Right lobe of liver (tissue), 6 donors: ENCODE data around the gene GUK1. TPM values are rescaled to one million over a fixed set of nuclear protein-coding genes. Genes with fewer than 3 reads are reported as not detected.

Experiments used
- ATAC-seq, 4 donors: fragments of 200-7000 bp; cut with Tn5 transposase; one replicate each; pipeline ENCODE4 v1.9.1; 2020; ENCODE audit warnings: mild to moderate bottlenecking in 4 of 4, moderate library complexity in 4 of 4
- DNase-seq, 3 donors: peaks; one replicate each; pipeline ENCODE4 v3.0.0-alpha.2; 2020
- H3K27ac ChIP-seq, 3 donors: fragments of 200-600 bp; one replicate each; pipeline ENCODE4 v1.8.0; 2022
- H3K27me3 ChIP-seq, 2 donors: fragments of 200-600 bp; one replicate each; pipeline ENCODE4 v1.8.0; 2022
- H3K36me3 ChIP-seq, 4 donors: fragments of 200-600 bp; sonication (generic) in 1 of 4; one replicate each; pipeline versions ENCODE4 v1.5.1 to v1.8.0; 2017 to 2022; ENCODE audit warnings: control low read depth in 1 of 4
- H3K4me1 ChIP-seq, 4 donors: fragments of 200-600 bp; sonication (generic) in 1 of 4; one replicate each; pipeline versions ENCODE4 v1.5.1 to v1.8.0; 2017 to 2022; ENCODE audit warnings: control low read depth in 1 of 4
- H3K4me3 ChIP-seq, 3 donors: fragments of 200-600 bp; one replicate each; pipeline ENCODE4 v1.8.0; 2022
- H3K9me3 ChIP-seq, 4 donors: fragments of 200-600 bp; sonication (generic) in 1 of 4; one replicate each; pipeline versions ENCODE4 v1.5.1 to v1.8.0; 2017 to 2022; ENCODE audit warnings: control low read depth in 1 of 4
- POLR2A ChIP-seq: fragments of 450-650 bp; IDR thresholded peaks from one replicate; pipeline ENCODE4 v1.6.1; 2017; ENCODE audit warnings: antibody characterized with exemption, mild to moderate bottlenecking
- WGBS: methylation state at CpG from one replicate; pipeline ENCODE4 v1.1.6; 2018; ENCODE audit warnings: low coverage, low lambda C conversion rate; ENCODE audit not compliant: insufficient coverage; ENCODE audit errors: missing lambda C conversion rate; 5-methylcytosine and 5-hydroxymethylcytosine counted together
- intact Hi-C, 2 donors: fragments of 100-400 bp; cut with DNase I; formaldehyde crosslinking; loops; one replicate each; pipeline versions ENCODE4 v1.11.2 to v1.14.1; 2022
- total RNA-seq, 6 experiments: library from RNA; depleted of rRNA in 2 of 6; stranded (reverse); fragments of >200 nt in 2 of 6; fragmentation: NEBNext Ultra II Directional in 3 of 6; extraction: Animal tissue kit (Norgen Biotek cat#: 25700) in 3 of 6; gene quantifications; one replicate each; pipeline versions ENCODE4 v1.1.0 to v1.2.4, GENCODE V29; 2016 to 2023
- TF ChIP-seq, protein P1 (sequence below), 4 donors: fragments of 200-600 bp in 3 of 4; fragments of 450-650 bp in 1 of 4; IDR thresholded peaks; one replicate each; pipeline versions ENCODE4 v1.5.1 to v1.8.0; 2016 to 2022; ENCODE audit warnings: antibody characterized with exemption in 4 of 4, mild to moderate bottlenecking in 2 of 4
- donor health status: DM: no; HTN: yes; CAD: no.
- donor health status: DM: no; HTN: no; CAD: no.
- donor health status: DM: no; HTN: no; CAD: no.
- donor health status: DM: no; HTN: yes; CAD: no.
- donor health status: DM: no; HTN: yes; CAD: no.

Gene GUK1
- total RNA-seq, 6 experiments from 2014 or later, result 78.0 to 235 (median 108) TPM

DNA sequence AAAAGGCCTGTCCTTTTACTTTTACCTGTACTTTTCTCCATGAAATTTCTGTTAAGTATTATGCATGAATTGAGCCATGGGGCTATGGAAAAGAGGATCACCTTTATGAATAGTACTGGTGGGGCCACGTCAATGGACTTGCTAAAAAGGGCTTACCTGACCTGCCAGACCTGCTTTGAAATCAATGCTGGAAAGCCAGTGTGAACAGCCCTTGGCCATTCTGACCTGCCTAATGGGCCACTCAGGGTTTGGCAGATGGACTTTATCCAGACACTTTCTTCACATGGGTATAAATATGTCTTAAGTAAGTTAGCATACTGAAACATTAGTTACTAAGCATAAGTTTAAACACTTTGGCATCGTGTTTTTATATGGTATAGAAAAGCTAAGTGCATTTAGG, 8.3 kb upstream of the GUK1 start:
- intact Hi-C loops, result no loop called here
- H3K27ac ChIP-seq, result no peak overlapping the region
- 80% methylated on average over 2 of the region's 2 CpGs for WGBS
- H3K4me3 ChIP-seq, result no peak overlapping the region
- no peak for TF ChIP-seq POLR2A
- TF ChIP-seq, protein P1, sequence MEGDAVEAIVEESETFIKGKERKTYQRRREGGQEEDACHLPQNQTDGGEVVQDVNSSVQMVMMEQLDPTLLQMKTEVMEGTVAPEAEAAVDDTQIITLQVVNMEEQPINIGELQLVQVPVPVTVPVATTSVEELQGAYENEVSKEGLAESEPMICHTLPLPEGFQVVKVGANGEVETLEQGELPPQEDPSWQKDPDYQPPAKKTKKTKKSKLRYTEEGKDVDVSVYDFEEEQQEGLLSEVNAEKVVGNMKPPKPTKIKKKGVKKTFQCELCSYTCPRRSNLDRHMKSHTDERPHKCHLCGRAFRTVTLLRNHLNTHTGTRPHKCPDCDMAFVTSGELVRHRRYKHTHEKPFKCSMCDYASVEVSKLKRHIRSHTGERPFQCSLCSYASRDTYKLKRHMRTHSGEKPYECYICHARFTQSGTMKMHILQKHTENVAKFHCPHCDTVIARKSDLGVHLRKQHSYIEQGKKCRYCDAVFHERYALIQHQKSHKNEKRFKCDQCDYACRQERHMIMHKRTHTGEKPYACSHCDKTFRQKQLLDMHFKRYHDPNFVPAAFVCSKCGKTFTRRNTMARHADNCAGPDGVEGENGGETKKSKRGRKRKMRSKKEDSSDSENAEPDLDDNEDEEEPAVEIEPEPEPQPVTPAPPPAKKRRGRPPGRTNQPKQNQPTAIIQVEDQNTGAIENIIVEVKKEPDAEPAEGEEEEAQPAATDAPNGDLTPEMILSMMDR (IDR thresholded peaks at IDR 0.05), result no peak
- no peaks in the 10 kb centered on the region for H3K4me1 ChIP-seq
- no peaks in the 10 kb centered on the region for H3K9me3 ChIP-seq
- H3K27me3 ChIP-seq, result no peaks in the 10 kb centered on the region
- no peak for ATAC-seq
- H3K36me3 ChIP-seq, result no peaks in the 10 kb centered on the region
- no peak for DNase-seq

DNA sequence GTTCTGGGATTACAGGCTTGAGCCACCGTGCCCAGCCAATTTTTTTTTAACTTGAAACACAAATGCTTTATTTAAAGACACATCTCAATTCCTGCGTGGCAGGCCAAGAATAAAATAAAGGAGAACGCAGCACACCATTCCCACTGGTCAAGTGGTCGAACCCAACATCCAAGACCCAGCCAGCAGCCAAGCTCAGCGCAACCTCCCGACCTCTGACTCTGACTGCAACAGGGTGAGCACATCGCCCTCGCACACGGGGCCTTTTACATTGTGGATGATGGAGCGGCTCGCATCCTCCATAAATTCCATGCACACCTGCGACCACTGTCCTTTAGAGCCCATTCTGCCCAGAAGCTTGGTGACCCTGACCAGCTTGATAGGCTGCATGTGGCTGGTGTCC, 5.5 kb upstream of the GUK1 start:
- H3K36me3 ChIP-seq, result no peaks in the 10 kb centered on the region
- no peaks in the 10 kb centered on the region for H3K9me3 ChIP-seq
- no peaks in the 10 kb centered on the region for H3K4me1 ChIP-seq
- ATAC-seq, result no peak
- no peak overlapping the region for H3K27ac ChIP-seq
- 74% methylated on average over 11 of the region's 12 CpGs for WGBS
- no peaks in the 10 kb centered on the region for H3K27me3 ChIP-seq
- intact Hi-C loops, result no loop called here
- no peak for DNase-seq
- H3K4me3 ChIP-seq, result no peak overlapping the region
- TF ChIP-seq POLR2A, result no peak

DNA sequence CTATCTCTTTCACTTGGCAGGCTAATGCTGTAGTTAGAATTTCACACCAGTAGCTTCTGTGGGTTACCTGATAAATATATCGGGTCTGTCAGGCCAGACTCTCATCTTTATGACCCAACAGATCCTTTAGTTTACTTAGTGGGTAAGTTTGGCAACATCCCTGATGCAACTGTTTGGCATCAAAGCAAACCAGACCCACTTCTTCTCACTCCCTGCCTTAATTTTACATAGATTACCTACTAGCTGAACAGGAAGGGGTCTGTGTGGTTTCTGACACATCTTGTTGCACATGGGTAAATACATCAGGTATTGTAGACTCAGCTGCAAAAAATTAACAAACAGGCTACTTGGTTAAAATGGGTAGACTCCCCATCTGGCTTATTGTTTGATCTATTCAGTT, 3.2 kb upstream of the GUK1 start:
- intact Hi-C loops, result no loop called here
- Histone ChIP-seq H3K27me3 (no peaks in the 10 kb centered on the region), H3K27ac (no peak overlapping the region), H3K9me3 (no peaks in the 10 kb centered on the region), H3K4me3 (no peak overlapping the region), H3K4me1 (peaks cover 0 to 11% (median 7%) of the 10 kb centered on the region in 4 donors), H3K36me3 (no peaks in the 10 kb centered on the region)
- ATAC-seq (no peak), DNase-seq (no peak)
- WGBS, result 21% methylated on average over 1 of the region's 1 CpG
- no peak for TF ChIP-seq POLR2A
- TF ChIP-seq, protein P1 (IDR thresholded peaks at IDR 0.05), result no peak

DNA sequence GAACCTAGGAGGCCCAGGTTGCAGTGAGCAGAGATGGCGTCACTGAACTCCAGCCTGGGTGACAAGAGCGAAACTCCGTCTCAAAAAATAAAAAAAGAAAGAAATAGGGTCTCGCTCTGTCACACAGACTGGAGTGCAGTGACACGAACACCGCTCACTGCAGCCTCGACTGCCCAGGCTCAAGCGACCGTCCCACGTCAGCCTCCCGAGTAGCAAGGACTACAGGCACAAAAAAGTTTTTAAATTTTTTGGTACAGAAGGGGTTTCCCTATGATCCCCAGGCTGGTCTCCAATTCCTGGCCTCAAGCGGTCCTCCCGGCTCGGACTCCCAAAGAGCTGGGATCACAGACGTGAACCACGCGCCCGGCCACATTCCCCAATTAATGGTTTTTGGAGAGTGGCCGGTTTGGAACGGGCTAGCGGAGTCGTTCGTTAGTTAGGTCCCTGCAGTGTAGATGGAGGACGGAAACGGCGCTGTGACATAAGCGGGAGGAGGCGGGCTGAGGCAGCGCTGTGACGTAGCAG, 611 bp upstream of the GUK1 start:
- DNase-seq (no peak), ATAC-seq (no peak)
- Histone ChIP-seq H3K4me3 (peak overlapping the region; percentile 49 to 95 (median 92)), H3K9me3 (no peaks in the 10 kb centered on the region), H3K27me3 (no peaks in the 10 kb centered on the region), H3K36me3 (no peaks in the 10 kb centered on the region), H3K4me1 (peaks cover 0 to 21% (median 15%) of the 10 kb centered on the region in 4 donors), H3K27ac (peak overlapping the region; percentile 93 to 99 (median 98))
- TF ChIP-seq POLR2A, result no peak
- intact Hi-C loops, result no loop called here
- WGBS, result 26% methylated on average over 24 of the region's 30 CpGs

DNA sequence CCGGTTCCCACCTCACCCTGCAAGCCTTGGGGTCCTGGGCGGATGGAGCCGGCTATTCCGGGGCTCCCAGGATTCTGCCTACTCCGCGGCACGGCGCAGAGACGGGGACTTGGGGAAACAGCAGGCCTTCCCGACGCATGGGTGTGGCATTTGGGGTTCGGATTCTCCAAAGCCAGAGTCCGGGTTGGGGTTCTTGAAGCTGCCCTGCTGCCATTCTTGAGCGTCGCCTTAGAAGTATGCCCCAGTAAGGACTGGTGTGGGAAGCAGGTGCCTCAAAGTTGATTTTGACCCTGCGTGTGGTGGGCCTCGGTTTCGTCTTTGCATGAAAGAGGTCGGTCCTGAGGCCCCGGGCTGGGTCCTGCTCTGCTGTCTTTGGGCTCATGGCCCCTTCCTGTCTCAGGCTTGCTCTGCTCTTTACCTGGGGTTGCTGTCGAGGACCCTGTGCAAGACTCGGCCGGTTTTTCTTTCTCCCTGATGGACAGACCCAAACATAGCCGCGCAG, 696 bp downstream of the GUK1 start:
- TF ChIP-seq, protein P1 (IDR thresholded peaks at IDR 0.05), result no peak
- TF ChIP-seq POLR2A, result no peak
- ATAC-seq (no peak), DNase-seq (peak in 1 of 3 donors; percentile 23)
- peaks cover 0 to 21% (median 15%) of the 10 kb centered on the region in 4 donors for H3K4me1 ChIP-seq
- intact Hi-C loops, result no loop called here
- H3K9me3 ChIP-seq, result no peaks in the 10 kb centered on the region
- peak overlapping the region; percentile 92 to 99 (median 95) for H3K4me3 ChIP-seq
- peaks cover 0 to under 1% (median under 1%) of the 10 kb centered on the region in 4 donors for H3K36me3 ChIP-seq
- 0% methylated on average over 6 of the region's 25 CpGs for WGBS
- H3K27ac ChIP-seq, result peak overlapping the region; percentile 93 to 99 (median 98)
- no peaks in the 10 kb centered on the region for H3K27me3 ChIP-seq
